Upper lobe of right lung (tissue), 1 donor: Measurements from ENCODE around the gene JADE2. TPM values are rescaled to one million over a fixed set of nuclear protein-coding genes. Genes with fewer than 3 reads are reported as not detected.

Source experiments
- ATAC-seq: fragments of 200-7000 bp; cut with Tn5 transposase; one replicate; pipeline ENCODE4 v1.9.1; 2020; ENCODE audit warnings: mild to moderate bottlenecking, moderate library complexity
- DNase-seq: peaks from one replicate; pipeline ENCODE4 v3.0.0-alpha.2; 2020
- H3K27ac ChIP-seq: fragments of 200-600 bp; one replicate; pipeline ENCODE4 v1.8.0; 2022
- H3K27me3 ChIP-seq: fragments of 200-600 bp; one replicate; pipeline ENCODE4 v1.8.0; 2022; ENCODE audit warnings: mild to moderate bottlenecking
- H3K36me3 ChIP-seq: fragments of 200-600 bp; one replicate; pipeline ENCODE4 v1.8.0; 2022
- H3K4me1 ChIP-seq: fragments of 200-600 bp; one replicate; pipeline ENCODE4 v1.8.0; 2022
- H3K4me3 ChIP-seq: fragments of 200-600 bp; one replicate; pipeline ENCODE4 v1.8.0; 2022; ENCODE audit warnings: mild to moderate bottlenecking
- H3K9me3 ChIP-seq: fragments of 200-600 bp; one replicate; pipeline ENCODE4 v1.8.0; 2022
- CTCF ChIP-seq: fragments of 200-600 bp; IDR thresholded peaks from one replicate; pipeline ENCODE4 v1.8.0; 2022; ENCODE audit warnings: antibody characterized with exemption
- intact Hi-C: fragments of 100-400 bp; cut with DNase I; formaldehyde crosslinking; loops from one replicate; pipeline ENCODE4 v1.11.0; 2022
- total RNA-seq: library from RNA; stranded (reverse); fragmentation: NEBNext Ultra II Directional; extraction: Animal tissue kit (Norgen Biotek cat#: 25700); gene quantifications from one replicate; pipeline ENCODE4 v1.2.1, GENCODE V29; 2021
- donor health status: DM: no; HTN: yes; CAD: no; lungs with severe emphysema.

The JADE2 gene
- total RNA-seq, 1 donor from 2014 or later: 86.7 TPM

GRCh38 chr5:134538296-134538695, 12.8 kb downstream of the JADE2 start:
- peaks cover 76% of the 10 kb centered on the region for H3K36me3 ChIP-seq
- H3K4me3 ChIP-seq: no peak overlapping the region
- H3K4me1 ChIP-seq: peaks cover 19% of the 10 kb centered on the region
- DNase-seq (no peak), ATAC-seq (no peak)
- no peaks in the 10 kb centered on the region for H3K27me3 ChIP-seq
- TF ChIP-seq CTCF: no peak
- no peaks in the 10 kb centered on the region for H3K9me3 ChIP-seq
- intact Hi-C loops: loop anchor here (10.0 kb wide), 1 partner anchor 133 kb away; no protein-coding TSS in a partner anchor
- H3K27ac ChIP-seq: no peak overlapping the region

GRCh38 chr5:134539732-134540131, 14.3 kb downstream of the JADE2 start:
- Histone ChIP-seq H3K4me1 (peaks cover 21% of the 10 kb centered on the region), H3K27ac (no peak overlapping the region), H3K9me3 (no peaks in the 10 kb centered on the region), H3K27me3 (no peaks in the 10 kb centered on the region), H3K4me3 (no peak overlapping the region), H3K36me3 (peaks cover 87% of the 10 kb centered on the region)
- intact Hi-C loops: loop anchor here (10.0 kb wide), 1 partner anchor 135 kb away; no protein-coding TSS in a partner anchor
- no peak for ATAC-seq
- TF ChIP-seq CTCF: no peak
- no peak for DNase-seq

GRCh38 chr5:134540747-134541733, 15.6 kb downstream of the JADE2 start:
- intact Hi-C loops: no loop called here
- peak; percentile 45 for ATAC-seq
- no peak overlapping the region for H3K27ac ChIP-seq
- peaks cover 32% of the 10 kb centered on the region for H3K4me1 ChIP-seq
- TF ChIP-seq CTCF: no peak
- H3K9me3 ChIP-seq: no peaks in the 10 kb centered on the region
- no peaks in the 10 kb centered on the region for H3K27me3 ChIP-seq
- H3K4me3 ChIP-seq: no peak overlapping the region
- no peak for DNase-seq
- H3K36me3 ChIP-seq: peaks cover 88% of the 10 kb centered on the region

- Histone ChIP-seq H3K36me3 (peaks cover 88% of the 10 kb centered on the region), H3K9me3 (no peaks in the 10 kb centered on the region), H3K27me3 (no peaks in the 10 kb centered on the region), H3K27ac (no peak overlapping the region), H3K4me3 (no peak overlapping the region), H3K4me1 (peaks cover 40% of the 10 kb centered on the region)
- intact Hi-C loops: no loop called here
- TF ChIP-seq CTCF: no peak
- ATAC-seq: peak; percentile 84
- DNase-seq: peak; percentile 75
These were observed 16.4 kb downstream of the JADE2 start for GRCh38 chr5:134541736-134542376.

GRCh38 chr5:134543820-134544614, 18.5 kb downstream of the JADE2 start:
- H3K27me3 ChIP-seq: no peaks in the 10 kb centered on the region
- H3K27ac ChIP-seq: peak overlapping the region; percentile 36
- ATAC-seq: peak; percentile 9

More at GRCh38 chr5:134543820-134544614, 18.5 kb downstream of the JADE2 start:
- DNase-seq: peak; percentile 66
- Histone ChIP-seq H3K9me3 (no peaks in the 10 kb centered on the region), H3K36me3 (peaks cover 78% of the 10 kb centered on the region), H3K4me3 (no peak overlapping the region), H3K4me1 (peaks cover 57% of the 10 kb centered on the region)
- no peak for TF ChIP-seq CTCF
- intact Hi-C loops: no loop called here
